GM23338 (cell line): ENCODE results near the gene NELFCD. TPM values are rescaled to one million over a fixed set of nuclear protein-coding genes. Genes with fewer than 3 reads are reported as not detected.

Experiments
- CREB1 ChIP-seq: fragments of 250-450 bp; sonication (Bioruptor Pico); IDR thresholded peaks from 2 replicates; pipeline ENCODE4 v1.5.0; 2020; ENCODE audit warnings: low read depth, mild to moderate bottlenecking, moderate library complexity
- EZH2 ChIP-seq: fragments of 200-600 bp; sonication (generic); IDR thresholded peaks from one replicate; pipeline ENCODE4 v1.8.0; 2017; ENCODE audit warnings: antibody characterized with exemption, mild to moderate bottlenecking, low read depth; ENCODE audit not compliant: unreplicated experiment
- EZH2phosphoT487 ChIP-seq: fragments of 200-600 bp; sonication (generic); IDR thresholded peaks from one replicate; pipeline ENCODE4 v1.8.1; 2018; ENCODE audit warnings: antibody characterized with exemption; ENCODE audit not compliant: unreplicated experiment
- JUNB ChIP-seq: IDR thresholded peaks from one replicate; pipeline ENCODE4 v1.6.1; 2016; ENCODE audit warnings: antibody characterized with exemption; ENCODE audit not compliant: unreplicated experiment
- NANOG ChIP-seq: IDR thresholded peaks from 2 replicates; pipeline ENCODE4 v1.6.1; 2016; ENCODE audit warnings: antibody characterized with exemption, borderline replicate concordance
- STAT1 ChIP-seq: IDR thresholded peaks from one replicate; pipeline ENCODE4 v1.6.1; 2016; ENCODE audit warnings: antibody characterized with exemption; ENCODE audit not compliant: unreplicated experiment
- ZNF114 ChIP-seq: fragments of 250-450 bp; sonication (Bioruptor Pico); IDR thresholded peaks from 2 replicates; pipeline ENCODE4 v1.5.0; 2020; ENCODE audit warnings: mild to moderate bottlenecking, moderate library complexity
- ZNF331 ChIP-seq: fragments of 250-450 bp; sonication (Bioruptor Pico); IDR thresholded peaks from 2 replicates; pipeline ENCODE4 v1.5.0; 2020; ENCODE audit warnings: low read depth, mild to moderate bottlenecking, moderate library complexity
- polyA plus RNA-seq: library from polyadenylated mRNA; unstranded; fragments of >200 nt; fragmentation: Nextera tagmentation; extraction: Ambion mirVana; gene quantifications from 2 replicates; pipeline ENCODE4 v1.2.1, GENCODE V29; 2016
- total RNA-seq: library from RNA; depleted of rRNA; stranded (reverse); fragments of >200 nt; shearing (Covaris generic); gene quantifications from 2 replicates; pipeline ENCODE4 v1.2.3, GENCODE V29; 2014
- TF ChIP-seq, protein P1 (sequence below): fragments of 250-450 bp; sonication (Bioruptor Pico); IDR thresholded peaks from 2 replicates; pipeline ENCODE4 v1.5.0; 2020; ENCODE audit warnings: mild to moderate bottlenecking, moderate library complexity
- TF ChIP-seq, protein P2 (sequence below), 2 experiments: fragments of 200-600 bp in 1 of 2; sonication (generic) in 1 of 2; conservative IDR thresholded peaks; 2 replicates each; pipeline versions ENCODE4 v1.5.1 to v1.6.1; 2016 to 2017; ENCODE audit warnings: antibody characterized with exemption in 2 of 2, low read depth in 2 of 2, mild to moderate bottlenecking in 2 of 2, moderate library complexity in 1 of 2
- TF ChIP-seq, protein P3 (sequence below): IDR thresholded peaks from one replicate; pipeline ENCODE4 v1.6.1; 2018; ENCODE audit warnings: antibody characterized with exemption; ENCODE audit not compliant: unreplicated experiment

NELFCD gene
- total and polyA plus RNA-seq, 2 experiments from 2014 or later: 52.9 to 75.8 TPM

DNA sequence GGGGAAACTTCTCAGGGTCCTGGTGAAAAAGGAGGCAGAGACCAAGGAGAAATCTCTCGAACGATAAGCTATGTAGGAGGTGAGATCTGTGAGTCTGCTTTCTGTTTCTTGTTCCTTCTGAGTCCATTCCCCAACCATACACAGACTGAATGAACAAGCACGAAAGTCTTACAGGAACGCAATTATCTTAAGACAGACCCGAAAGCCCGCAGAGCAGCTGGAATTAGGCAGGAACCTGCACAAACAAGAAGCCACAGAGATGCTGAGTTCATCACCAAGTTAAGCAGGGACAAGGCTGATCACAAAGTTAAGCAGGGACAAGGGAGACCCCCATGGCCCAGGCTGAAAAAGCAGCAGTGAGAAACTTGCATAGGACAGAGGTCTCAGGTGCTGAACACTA, 21.4 kb upstream of the NELFCD start (continued):
- TF ChIP-seq, protein P1, sequence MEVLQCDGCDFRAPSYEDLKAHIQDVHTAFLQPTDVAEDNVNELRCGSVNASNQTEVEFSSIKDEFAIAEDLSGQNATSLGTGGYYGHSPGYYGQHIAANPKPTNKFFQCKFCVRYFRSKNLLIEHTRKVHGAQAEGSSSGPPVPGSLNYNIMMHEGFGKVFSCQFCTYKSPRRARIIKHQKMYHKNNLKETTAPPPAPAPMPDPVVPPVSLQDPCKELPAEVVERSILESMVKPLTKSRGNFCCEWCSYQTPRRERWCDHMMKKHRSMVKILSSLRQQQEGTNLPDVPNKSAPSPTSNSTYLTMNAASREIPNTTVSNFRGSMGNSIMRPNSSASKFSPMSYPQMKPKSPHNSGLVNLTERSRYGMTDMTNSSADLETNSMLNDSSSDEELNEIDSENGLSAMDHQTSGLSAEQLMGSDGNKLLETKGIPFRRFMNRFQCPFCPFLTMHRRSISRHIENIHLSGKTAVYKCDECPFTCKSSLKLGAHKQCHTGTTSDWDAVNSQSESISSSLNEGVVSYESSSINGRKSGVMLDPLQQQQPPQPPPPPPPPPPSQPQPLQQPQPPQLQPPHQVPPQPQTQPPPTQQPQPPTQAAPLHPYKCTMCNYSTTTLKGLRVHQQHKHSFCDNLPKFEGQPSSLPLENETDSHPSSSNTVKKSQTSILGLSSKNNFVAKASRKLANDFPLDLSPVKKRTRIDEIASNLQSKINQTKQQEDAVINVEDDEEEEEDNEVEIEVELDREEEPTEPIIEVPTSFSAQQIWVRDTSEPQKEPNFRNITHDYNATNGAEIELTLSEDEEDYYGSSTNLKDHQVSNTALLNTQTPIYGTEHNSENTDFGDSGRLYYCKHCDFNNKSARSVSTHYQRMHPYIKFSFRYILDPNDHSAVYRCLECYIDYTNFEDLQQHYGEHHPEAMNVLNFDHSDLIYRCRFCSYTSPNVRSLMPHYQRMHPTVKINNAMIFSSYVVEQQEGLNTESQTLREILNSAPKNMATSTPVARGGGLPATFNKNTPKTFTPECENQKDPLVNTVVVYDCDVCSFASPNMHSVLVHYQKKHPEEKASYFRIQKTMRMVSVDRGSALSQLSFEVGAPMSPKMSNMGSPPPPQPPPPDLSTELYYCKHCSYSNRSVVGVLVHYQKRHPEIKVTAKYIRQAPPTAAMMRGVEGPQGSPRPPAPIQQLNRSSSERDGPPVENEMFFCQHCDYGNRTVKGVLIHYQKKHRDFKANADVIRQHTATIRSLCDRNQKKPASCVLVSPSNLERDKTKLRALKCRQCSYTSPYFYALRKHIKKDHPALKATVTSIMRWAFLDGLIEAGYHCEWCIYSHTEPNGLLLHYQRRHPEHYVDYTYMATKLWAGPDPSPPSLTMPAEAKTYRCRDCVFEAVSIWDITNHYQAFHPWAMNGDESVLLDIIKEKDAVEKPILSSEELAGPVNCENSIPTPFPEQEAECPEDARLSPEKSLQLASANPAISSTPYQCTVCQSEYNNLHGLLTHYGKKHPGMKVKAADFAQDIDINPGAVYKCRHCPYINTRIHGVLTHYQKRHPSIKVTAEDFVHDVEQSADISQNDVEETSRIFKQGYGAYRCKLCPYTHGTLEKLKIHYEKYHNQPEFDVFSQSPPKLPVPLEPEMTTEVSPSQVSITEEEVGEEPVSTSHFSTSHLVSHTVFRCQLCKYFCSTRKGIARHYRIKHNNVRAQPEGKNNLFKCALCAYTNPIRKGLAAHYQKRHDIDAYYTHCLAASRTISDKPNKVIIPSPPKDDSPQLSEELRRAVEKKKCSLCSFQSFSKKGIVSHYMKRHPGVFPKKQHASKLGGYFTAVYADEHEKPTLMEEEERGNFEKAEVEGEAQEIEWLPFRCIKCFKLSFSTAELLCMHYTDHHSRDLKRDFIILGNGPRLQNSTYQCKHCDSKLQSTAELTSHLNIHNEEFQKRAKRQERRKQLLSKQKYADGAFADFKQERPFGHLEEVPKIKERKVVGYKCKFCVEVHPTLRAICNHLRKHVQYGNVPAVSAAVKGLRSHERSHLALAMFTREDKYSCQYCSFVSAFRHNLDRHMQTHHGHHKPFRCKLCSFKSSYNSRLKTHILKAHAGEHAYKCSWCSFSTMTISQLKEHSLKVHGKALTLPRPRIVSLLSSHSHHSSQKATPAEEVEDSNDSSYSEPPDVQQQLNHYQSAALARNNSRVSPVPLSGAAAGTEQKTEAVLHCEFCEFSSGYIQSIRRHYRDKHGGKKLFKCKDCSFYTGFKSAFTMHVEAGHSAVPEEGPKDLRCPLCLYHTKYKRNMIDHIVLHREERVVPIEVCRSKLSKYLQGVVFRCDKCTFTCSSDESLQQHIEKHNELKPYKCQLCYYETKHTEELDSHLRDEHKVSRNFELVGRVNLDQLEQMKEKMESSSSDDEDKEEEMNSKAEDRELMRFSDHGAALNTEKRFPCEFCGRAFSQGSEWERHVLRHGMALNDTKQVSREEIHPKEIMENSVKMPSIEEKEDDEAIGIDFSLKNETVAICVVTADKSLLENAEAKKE (CRISPR knock-in tag): no peak
- TF ChIP-seq ZNF331 (CRISPR knock-in tag) (no peak), NANOG (no peak), EZH2phosphoT487 (no peak), CREB1 (CRISPR knock-in tag) (no peak), ZNF114 (CRISPR knock-in tag) (no peak), STAT1 (no peak), JUNB (no peak), EZH2 (no peak)
- TF ChIP-seq, protein P2, sequence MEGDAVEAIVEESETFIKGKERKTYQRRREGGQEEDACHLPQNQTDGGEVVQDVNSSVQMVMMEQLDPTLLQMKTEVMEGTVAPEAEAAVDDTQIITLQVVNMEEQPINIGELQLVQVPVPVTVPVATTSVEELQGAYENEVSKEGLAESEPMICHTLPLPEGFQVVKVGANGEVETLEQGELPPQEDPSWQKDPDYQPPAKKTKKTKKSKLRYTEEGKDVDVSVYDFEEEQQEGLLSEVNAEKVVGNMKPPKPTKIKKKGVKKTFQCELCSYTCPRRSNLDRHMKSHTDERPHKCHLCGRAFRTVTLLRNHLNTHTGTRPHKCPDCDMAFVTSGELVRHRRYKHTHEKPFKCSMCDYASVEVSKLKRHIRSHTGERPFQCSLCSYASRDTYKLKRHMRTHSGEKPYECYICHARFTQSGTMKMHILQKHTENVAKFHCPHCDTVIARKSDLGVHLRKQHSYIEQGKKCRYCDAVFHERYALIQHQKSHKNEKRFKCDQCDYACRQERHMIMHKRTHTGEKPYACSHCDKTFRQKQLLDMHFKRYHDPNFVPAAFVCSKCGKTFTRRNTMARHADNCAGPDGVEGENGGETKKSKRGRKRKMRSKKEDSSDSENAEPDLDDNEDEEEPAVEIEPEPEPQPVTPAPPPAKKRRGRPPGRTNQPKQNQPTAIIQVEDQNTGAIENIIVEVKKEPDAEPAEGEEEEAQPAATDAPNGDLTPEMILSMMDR (conservative IDR thresholded peaks at IDR 0.05; ENCODE audit: low read depth in 2 of 2): no peak
- TF ChIP-seq, protein P3, sequence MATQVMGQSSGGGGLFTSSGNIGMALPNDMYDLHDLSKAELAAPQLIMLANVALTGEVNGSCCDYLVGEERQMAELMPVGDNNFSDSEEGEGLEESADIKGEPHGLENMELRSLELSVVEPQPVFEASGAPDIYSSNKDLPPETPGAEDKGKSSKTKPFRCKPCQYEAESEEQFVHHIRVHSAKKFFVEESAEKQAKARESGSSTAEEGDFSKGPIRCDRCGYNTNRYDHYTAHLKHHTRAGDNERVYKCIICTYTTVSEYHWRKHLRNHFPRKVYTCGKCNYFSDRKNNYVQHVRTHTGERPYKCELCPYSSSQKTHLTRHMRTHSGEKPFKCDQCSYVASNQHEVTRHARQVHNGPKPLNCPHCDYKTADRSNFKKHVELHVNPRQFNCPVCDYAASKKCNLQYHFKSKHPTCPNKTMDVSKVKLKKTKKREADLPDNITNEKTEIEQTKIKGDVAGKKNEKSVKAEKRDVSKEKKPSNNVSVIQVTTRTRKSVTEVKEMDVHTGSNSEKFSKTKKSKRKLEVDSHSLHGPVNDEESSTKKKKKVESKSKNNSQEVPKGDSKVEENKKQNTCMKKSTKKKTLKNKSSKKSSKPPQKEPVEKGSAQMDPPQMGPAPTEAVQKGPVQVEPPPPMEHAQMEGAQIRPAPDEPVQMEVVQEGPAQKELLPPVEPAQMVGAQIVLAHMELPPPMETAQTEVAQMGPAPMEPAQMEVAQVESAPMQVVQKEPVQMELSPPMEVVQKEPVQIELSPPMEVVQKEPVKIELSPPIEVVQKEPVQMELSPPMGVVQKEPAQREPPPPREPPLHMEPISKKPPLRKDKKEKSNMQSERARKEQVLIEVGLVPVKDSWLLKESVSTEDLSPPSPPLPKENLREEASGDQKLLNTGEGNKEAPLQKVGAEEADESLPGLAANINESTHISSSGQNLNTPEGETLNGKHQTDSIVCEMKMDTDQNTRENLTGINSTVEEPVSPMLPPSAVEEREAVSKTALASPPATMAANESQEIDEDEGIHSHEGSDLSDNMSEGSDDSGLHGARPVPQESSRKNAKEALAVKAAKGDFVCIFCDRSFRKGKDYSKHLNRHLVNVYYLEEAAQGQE: no peak
